Activated CD4-positive, alpha-beta T cell treated with anti-CD3 and anti-CD28 coated beads, Interleukin-2, amount 50 U/mL, for 1 hour (primary cell): Measurements from ENCODE around the gene USP17L19.
"Not testable (repeated sequence)": the region's sequence is repeated elsewhere in the genome, so short reads cannot be mapped to it uniquely, and the experiment has no call there.

Experiments used
- DNase-seq: peaks from one replicate; pipeline ENCODE4 v3.0.0-alpha.2; 2020

Gene USP17L19, protein sequence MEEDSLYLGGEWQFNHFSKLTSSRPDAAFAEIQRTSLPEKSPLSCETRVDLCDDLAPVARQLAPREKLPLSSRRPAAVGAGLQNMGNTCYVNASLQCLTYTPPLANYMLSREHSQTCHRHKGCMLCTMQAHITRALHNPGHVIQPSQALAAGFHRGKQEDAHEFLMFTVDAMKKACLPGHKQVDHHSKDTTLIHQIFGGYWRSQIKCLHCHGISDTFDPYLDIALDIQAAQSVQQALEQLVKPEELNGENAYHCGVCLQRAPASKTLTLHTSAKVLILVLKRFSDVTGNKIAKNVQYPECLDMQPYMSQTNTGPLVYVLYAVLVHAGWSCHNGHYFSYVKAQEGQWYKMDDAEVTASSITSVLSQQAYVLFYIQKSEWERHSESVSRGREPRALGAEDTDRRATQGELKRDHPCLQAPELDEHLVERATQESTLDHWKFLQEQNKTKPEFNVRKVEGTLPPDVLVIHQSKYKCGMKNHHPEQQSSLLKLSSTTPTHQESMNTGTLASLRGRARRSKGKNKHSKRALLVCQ

GRCh38 chr4:9253078-9253477, at the start of gene USP17L19:
TSS of gene USP17L19 (plus strand) at chr4:9253378. CDS start at chr4:9253378, 0 bp downstream.
- not testable (repeated sequence) for DNase-seq

GRCh38 chr4:9210357-9210756, 42.8 kb upstream of the USP17L19 start, which contains the start of gene USP17L10:
TSS of gene USP17L10 (plus strand) at chr4:9210657. CDS start at chr4:9210657, 0 bp downstream.
- not testable (repeated sequence) for DNase-seq

GRCh38 chr4:9214701-9215100, 38.5 kb upstream of the USP17L19 start:
- not testable (repeated sequence) for DNase-seq

DNA sequence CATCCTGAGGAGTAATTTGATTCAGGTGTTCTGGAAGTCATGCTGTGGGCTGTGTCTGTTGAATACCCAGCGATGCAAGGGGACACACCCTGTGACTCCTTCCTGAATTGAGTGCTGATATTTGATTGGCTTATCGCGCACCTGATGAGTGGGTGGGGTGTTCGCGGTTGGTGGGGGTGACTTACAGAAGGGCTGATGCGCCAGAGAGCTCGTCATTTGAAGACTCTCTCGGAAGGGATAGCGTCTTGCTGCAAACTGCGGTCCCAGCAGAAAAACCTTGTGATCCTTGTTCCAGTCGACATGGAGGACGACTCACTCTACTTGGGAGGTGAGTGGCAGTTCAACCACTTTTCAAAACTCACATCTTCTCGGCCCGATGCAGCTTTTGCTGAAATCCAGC, 38.1 kb upstream of the USP17L19 start, which contains the start of gene USP17L11:
Gene USP17L11, plus strand, starts transcription at position 301 of the 400 bp plus-strand sequence. Its CDS starts 0 bp downstream, at position 301.
- not testable (repeated sequence) for DNase-seq

DNA sequence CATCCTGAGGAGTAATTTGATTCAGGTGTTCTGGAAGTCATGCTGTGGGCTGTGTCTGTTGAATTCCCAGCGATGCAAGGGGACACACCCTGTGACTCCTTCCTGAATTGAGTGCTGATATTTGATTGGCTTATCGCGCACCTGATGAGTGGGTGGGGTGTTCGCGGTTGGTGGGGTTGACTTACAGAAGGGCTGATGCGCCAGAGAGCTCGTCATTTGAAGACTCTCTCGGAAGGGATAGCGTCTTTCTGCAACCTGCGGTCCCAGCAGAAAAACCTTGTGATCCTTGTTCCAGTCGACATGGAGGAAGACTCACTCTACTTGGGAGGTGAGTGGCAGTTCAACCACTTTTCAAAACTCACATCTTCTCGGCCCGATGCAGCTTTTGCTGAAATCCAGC, 33.3 kb upstream of the USP17L19 start, which contains the start of gene USP17L12:
Gene USP17L12, plus strand, starts transcription at position 301 of the 400 bp plus-strand sequence. Its CDS starts 0 bp downstream, at position 301.
- not testable (repeated sequence) for DNase-seq

GRCh38 chr4:9224596-9224995, 28.6 kb upstream of the USP17L19 start, which contains the start of gene USP17L13:
TSS of gene USP17L13 (plus strand) at chr4:9224896. CDS start at chr4:9224896, 0 bp downstream.
- not testable (repeated sequence) for DNase-seq

- DNase-seq = not testable (repeated sequence)
Measured at GRCh38 chr4:9230249-9230648, 22.9 kb upstream of the USP17L19 start.

- DNase-seq = not testable (repeated sequence)
Measured at GRCh38 chr4:9234085-9234484, 19.1 kb upstream of the USP17L19 start, which contains the start of gene USP17L15. TSS of gene USP17L15 (plus strand) at chr4:9234385. CDS start at chr4:9234385, 0 bp downstream.

DNA sequence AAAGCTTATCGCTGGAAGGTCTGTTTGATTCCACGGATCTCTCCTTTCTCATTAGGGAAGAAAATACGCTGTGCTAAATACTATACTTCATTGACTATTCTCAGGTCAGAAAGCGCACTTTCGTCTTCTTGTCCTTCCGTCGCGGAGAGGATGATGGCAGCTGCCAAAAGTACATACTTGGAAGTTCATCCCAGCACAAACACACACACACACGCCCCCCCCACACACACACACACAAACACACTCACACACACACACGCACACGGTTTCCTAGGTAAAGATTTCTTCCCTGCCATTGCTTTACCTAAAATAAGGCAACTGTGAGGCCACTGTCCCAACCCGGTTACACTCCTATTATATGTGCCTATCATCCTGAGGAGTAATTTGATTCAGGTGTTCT, 14.7 kb upstream of the USP17L19 start:
- not testable (repeated sequence) for DNase-seq

GRCh38 chr4:9243579-9243978, 9.6 kb upstream of the USP17L19 start, which contains the start of gene USP17L17:
TSS of gene USP17L17 (plus strand) at chr4:9243879. CDS start at chr4:9243879, 0 bp downstream.
- DNase-seq = not testable (repeated sequence)

DNA sequence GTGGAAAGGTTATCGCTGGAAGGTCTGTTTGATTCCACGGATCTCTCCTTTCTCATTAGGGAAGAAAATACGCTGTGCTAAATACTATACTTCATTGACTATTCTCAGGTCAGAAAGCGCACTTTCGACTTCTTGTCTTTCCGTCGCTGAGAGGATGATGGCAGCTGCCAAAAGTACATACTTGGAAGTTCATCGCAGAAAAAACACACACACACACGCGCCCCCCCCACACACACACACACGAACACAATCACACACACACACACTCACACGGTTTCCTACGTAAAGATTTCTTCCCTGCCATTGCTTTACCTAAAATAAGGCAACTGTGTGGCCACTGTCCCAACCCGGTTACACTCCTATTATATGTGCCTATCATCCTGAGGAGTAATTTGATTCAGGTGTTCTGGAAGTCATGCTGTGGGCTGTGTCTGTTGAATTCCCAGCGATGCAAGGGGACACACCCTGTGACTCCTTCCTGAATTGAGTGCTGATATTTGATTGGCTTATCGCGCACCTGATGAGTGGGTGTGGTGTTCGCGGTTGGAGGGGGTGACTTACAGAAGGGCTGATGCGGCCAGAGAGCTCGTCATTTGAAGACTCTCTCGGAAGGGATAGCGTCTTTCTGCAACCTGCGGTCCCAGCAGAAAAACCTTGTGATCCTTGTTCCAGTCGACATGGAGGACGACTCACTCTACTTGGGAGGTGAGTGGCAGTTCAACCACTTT, 5.1 kb upstream of the USP17L19 start, which contains the start of gene USP17L18:
Gene USP17L18, plus strand, starts transcription at position 678 of the 728 bp plus-strand sequence. Its CDS starts 0 bp downstream, at position 678.
- not testable (repeated sequence) for DNase-seq

DNA sequence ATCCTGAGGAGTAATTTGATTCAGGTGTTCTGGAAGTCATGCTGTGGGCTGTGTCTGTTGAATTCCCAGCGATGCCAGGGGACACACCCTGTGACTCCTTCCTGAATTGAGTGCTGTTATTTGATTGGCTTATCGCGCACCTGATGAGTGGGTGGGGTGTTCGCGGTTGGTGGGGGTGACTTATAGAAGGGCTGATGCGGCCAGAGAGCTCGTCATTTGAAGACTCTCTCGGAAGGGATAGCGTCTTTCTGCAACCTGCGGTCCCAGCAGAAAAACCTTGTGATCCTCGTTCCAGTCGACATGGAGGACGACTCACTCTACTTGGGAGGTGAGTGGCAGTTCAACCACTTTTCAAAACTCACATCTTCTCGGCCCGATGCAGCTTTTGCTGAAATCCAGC, 4.6 kb downstream of the USP17L19 start, which contains the start of gene USP17L20:
Gene USP17L20, plus strand, starts transcription at position 301 of the 400 bp plus-strand sequence. Its CDS starts 0 bp downstream, at position 301.
- DNase-seq = not testable (repeated sequence)

DNA sequence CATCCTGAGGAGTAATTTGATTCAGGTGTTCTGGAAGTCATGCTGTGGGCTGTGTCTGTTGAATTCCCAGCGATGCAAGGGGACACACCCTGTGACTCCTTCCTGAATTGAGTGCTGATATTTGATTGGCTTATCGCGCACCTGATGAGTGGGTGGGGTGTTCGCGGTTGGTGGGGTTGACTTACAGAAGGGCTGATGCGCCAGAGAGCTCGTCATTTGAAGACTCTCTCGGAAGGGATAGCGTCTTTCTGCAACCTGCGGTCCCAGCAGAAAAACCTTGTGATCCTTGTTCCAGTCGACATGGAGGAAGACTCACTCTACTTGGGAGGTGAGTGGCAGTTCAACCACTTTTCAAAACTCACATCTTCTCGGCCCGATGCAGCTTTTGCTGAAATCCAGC, 9.4 kb downstream of the USP17L19 start, which contains the start of gene USP17L21:
Gene USP17L21, plus strand, starts transcription at position 301 of the 400 bp plus-strand sequence. Its CDS starts 0 bp downstream, at position 301.
- DNase-seq = not testable (repeated sequence)

- DNase-seq = not testable (repeated sequence)
Measured at GRCh38 chr4:9267319-9267718, 14.1 kb downstream of the USP17L19 start, which contains the start of gene USP17L22. TSS of gene USP17L22 (plus strand) at chr4:9267619. CDS start at chr4:9267619, 0 bp downstream.

DNA sequence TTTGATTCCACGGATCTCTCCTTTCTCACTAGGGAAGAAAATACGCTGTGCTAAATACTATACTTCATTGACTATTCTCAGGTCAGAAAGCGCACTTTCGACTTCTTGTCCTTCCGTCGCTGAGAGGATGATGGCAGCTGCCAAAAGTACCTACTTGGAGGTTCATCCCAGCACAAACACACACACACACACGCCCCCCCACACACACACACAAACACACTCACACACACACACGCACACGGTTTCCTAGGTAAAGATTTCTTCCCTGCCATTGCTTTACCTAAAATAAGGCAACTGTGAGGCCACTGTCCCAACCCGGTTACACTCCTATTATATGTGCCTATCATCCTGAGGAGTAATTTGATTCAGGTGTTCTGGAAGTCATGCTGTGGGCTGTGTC, 18.5 kb downstream of the USP17L19 start:
- DNase-seq = not testable (repeated sequence)
